NCI-H1105 (cell line): ENCODE measurements around the gene STMN1.
"Not testable (repeated sequence)": the region's sequence is repeated elsewhere in the genome, so short reads cannot be mapped to it uniquely, and the experiment has no call there.

ENCODE experiments used
- DNase-seq: peaks from one replicate; lab custom pipeline; 2025; lab: John Stamatoyannopoulos, UW

The STMN1 gene

DNA sequence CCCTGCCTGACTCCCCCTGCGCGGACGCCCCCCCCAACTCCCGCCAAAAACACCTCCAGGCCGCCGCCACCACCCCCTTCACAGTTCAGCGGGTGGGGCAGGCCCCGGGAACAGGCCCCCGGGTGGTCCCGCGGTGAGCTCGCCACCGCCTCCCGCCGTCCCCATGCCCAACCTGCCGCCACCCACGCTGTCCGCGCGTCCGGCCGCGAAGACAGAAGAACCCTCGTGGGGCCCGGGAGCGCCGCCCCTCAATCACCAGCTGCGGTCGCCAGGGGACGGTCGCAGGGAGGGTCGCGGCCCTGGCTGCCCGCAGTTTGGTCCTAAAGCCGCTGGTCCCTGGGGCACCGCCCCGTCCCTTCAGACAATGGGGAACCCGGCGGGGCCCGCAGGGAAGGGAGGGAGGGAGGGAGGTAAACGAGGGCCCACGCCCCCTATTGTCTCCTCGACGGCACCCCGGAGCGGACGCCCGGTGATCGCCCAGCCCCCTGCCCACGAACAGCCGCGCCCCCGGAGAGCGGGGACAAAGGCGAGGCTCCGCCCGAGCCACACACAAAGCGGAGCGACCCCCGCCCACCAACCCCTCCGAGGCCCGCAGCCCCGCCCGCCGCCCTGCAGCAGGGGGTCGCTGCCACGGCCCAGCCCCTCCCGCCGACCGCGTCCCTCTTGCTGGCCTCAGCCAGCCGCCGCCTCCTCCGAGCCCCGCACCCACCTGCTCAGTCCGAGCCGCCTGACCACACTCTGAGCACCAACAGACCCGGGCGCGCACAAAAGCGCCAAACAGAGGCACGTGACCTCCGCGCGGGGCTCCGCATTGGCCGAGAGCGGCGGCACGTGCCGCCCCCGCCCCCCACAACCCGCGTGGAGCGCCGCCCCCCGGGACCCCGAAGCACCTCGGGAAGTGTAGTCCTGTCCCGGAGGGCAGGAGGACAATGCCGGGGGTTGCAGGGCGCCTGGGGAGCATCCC lies at the start of gene STMN1:
STMN1 (minus strand) TSS at position 740 of the 964 bp plus-strand sequence. CDS start 1,743 bp downstream, outside the sequence.
- peak; percentile 97 for DNase-seq

DNA sequence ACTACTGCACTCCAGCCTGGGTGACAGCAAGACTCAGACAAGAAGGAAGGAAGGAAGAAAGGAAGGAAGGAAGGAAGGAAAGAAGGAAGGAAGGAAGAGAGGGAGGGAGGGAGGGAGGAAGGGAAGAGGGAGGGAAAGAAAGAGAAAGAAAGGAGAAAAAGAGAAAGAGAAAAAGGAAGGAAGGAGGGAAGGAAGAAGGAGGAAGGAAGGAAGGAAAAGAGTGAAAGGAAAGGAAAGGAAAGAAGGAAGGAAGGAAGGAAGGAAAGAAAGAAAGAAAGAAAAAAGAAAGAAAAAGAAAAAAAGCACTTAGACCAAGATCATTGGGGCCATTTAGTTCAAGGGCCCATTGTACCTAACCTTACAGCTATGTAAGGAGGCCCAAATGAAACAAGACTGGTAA lies 49.3 kb upstream of the STMN1 start:
- no peak for DNase-seq

DNA sequence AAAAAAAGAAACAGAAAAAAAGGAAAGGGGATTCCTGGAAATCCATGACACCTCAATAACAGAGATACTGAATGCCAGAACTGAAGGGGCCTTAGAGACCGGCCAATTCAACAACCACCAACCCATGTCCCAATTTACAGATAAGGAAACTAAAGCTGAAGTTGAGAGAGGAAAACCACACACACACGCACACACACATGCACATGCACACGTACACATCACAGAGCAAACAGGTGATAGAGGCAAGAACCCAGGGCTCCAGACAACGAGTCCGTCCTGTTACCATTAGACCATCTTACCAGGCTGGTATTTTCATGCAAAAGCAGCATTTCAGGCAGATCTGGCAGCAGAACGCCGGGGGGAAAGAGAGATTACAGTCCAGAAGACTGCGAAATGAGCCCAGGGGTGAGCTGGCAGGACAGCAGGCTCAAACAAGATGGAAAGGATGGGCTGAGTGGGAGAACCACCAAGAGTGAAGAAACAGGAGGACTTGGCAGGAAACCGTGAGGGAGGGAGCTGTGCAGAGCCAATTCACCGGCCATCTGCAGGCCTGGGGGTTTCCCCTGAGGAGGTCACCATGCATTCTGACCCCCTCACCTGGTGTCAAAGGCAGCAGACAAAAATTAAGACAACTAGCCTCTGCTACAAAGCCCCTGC lies 48.2 kb upstream of the STMN1 start:
- no peak for DNase-seq

DNA sequence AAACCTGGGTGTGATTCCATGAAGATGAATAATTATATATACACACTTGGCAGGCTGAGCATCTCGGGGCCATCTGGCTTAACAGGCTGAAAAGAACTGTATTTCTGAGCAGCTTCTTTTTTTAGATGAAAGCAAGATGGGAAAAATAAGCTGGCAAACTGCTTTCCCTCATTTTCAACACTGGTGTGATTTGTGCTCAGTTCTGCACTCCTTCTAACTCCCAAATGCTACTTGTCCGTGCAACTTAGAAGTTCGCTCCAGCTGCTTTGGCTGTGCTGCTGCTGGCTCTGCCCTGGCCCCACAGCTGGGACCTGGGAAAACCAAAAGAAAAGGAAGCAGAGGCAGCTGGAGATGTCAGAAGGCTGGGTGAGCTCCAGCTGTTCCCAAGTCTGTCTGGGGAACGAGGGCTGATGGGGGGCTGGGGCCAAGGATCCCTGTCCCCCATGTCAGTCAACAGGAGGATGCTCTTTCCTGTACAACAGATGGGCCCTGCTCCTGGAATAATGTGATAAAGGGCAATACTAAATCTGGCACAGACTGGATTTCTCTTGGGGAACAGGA lies 46.7 kb upstream of the STMN1 start:
- DNase-seq: no peak

DNA sequence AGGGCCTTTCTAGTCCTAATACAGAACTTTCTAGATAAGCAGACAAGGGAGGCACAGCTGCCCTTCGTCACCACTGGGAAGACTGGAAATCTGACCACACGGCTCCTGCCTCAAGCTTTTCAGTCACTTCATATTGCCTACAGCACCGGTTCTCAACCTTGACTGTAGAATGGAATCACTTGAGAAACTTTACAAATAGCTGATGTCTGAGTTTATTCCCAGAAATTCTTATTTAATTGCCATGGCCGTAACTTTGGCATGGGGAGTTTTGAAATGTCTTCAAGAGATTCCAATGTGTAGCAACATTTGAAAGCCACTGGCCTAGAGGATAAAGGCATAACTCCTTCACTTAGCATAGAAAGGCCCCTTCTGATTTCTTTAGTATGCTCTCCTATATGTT lies 42.4 kb upstream of the STMN1 start:
- DNase-seq: no peak

DNA sequence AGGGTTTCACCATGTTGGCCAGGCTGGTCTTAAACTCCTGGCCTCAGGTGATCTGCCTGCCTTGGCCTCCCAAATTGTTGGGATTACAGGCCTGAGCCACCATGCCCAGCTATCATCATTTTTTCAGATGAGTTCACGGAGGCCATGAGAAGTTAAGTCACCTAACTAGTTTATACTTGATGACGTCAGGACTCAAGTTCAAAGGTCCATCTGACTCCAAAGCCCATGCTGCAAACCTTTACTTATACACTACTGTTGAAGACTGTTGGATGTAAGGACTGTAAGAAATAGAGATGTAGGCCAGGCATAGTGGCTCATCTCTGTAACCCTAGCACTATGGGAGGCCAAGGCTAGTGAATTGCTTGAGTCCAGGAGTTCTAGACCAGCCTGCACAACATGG lies 40.8 kb upstream of the STMN1 start:
- DNase-seq: no peak

DNA sequence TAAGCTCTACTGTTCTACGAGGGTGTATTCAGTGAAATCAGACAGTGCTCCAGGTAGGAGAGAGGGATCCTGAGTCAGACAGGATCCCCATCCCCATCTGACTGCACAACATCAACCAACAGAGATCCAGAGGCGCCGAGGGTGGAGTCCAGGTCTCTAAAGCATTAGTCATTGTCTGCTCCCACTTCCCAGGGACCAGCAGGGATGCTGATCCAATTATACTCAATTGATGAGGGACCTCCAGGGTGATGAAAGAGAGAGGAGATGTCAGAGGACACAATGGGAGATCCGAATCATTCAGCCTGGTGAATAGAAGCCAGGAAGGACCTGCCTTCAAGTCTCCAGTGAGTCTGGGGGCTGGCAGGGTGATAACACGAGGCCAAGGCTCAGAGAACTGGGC lies 39.5 kb upstream of the STMN1 start:
- DNase-seq: no peak

DNA sequence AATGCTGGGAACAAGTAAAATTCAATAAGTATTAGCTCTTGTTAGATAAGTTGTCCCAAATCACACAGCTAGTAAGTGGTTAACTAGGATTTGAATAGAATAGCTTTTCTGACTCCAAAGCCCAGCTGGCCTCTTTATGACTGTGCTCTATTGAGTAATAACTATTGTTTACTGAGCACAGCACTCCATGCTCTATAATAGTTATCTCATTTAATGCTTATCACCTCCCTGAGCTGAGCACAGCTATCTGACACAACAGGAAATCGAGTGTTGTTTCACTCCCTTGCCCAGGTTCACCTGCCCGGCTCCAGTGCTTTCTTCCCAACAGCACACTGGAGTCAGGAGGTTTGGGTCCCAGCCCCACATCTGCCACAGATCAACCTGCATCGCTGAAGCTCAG lies 38.8 kb upstream of the STMN1 start:
- no peak for DNase-seq

DNA sequence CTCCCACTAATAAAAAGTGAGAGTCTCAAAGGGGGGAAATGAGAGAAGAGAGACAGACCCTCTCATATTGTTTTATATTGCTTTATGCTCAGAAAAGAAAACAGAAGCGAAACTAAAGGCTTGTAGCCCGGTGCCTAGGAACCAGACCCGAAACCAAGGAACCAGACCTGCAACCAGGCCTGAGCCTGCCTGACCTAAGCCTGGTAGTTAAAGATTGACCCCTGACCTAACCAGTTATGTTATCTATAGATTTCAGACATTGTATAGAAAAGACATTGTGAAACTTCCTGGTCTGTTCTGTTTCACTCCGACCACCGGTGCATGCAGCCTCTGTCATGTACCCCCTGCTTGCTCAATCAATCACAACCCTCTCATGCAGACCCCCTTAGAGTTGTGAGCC lies 37.3 kb upstream of the STMN1 start:
- DNase-seq: not testable (repeated sequence)

DNA sequence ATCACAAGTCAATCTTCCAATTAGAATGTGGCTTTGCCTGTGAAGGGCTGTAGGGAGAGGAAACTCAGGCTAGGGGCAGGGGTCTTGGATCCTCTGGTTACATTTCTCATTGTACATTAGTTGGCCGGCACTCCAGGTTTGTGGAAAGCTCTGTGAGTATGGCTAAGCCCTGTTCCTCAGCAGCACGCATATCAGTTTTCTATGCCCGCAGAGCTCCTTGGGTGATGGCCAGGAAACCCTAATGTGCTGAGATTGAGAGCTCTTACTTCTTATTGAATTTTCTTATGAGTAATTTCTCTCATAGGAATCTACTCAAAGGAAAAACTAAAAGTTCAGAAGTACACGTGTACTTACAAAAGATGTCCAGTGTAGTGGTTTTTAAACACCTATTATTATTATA lies 30.7 kb upstream of the STMN1 start:
- DNase-seq: no peak

DNA sequence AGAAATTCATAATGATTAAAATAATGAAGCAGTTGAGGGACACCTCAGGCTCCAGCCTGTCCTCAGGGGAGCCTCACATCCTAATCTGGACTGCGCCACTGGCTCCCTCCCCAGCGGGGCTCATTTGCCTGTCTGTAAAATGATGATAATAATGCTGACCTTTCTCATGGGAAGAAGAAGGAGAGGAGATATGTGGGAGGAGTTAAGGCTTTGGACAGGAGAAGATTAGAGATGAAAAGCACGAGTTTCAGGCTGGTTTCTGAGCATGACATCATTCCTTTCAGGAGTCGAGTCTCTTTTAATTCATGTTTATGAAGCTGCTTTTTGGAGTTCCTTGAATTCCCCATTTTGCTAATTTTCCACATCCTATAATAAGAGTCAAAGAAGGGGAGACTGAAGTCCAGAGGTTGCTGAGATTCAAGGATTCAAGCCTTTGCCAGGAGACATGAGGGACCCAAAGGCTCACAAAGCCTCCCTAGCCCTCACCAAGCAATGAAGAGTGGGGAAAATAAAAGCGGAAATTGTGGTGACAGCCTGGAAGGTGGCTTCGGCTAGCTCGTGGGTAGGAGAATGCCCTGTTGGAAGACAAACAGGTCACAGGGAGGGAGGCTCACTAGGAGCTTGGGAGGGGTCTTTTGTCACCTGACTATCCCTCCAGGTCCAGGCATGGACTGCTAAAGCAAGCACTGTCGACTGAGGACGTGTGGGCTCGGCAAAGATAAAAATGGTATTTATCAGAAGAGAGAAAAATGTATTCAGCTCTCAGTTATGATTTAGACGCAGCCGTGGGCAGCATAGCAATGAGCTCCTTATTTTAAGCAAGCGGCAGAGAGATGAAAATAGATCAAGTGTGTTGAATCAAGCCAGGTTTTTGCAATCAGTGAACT lies 27.5 kb upstream of the STMN1 start:
- DNase-seq: no peak

DNA sequence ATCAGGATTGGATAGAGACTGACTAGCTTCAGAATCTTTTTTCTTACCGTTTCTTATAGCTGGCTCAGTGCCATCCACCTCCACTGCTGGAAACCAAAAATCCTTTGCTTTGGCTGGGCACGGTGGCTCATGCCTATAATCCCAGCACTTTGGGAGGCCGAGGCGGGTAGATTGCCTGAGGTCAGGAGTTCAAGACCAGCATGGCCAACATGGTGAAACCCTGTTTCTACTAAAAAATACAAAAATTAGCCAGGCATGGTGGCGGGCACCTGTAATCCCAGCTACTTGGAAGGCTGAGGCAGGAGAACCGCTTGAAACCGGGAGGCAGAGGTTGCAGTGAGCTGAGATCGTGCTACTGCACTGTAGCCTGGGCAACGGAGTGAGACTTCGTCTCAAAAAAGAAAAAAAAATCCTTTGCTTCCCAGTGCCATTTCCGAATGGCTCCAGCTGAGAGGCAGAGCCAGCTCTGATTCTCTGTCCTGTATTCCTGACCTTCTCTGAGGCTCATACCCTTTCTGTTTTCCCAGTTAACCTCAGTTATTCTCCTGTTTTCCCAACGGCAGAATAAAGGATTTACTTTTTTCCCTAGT lies 26.7 kb upstream of the STMN1 start:
- DNase-seq: not testable (repeated sequence)

DNA sequence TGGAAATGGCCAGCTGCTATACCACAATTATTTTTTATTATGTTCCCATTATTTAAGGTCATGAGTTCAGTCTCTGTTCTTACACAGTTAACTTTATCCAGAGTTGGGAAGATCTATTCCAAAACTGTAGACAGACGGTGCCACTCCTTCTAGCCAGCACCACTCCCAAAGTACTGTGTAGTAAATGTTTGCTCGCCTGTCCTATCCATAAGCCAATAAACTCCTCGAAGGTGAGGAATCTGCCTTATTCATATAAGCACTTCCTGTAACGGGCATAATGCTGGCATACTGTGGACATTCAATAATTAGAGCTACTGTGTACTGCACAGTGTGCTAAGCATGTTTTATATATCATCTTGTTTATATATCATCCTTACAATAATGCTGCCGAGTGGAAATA lies 26.1 kb upstream of the STMN1 start:
- DNase-seq: no peak

DNA sequence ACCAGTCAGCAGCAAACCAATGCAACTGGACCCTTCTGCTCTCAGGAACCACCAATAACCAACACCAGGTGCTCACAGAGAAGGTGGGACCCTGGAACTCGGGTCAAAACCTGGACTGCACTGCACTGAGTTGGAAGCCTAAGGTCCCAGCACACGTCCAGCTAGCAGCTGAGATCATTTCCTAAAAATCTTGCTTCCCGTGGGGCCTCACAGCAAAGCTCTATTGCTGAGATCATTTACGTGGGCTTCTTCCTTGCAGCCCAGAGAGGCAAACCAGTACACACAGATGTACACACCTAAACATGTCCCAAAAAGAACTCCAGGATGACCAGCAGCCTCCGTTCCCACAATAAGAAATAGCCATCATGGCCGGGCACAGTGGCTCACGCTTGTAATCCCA lies 22.8 kb upstream of the STMN1 start:
- no peak for DNase-seq

DNA sequence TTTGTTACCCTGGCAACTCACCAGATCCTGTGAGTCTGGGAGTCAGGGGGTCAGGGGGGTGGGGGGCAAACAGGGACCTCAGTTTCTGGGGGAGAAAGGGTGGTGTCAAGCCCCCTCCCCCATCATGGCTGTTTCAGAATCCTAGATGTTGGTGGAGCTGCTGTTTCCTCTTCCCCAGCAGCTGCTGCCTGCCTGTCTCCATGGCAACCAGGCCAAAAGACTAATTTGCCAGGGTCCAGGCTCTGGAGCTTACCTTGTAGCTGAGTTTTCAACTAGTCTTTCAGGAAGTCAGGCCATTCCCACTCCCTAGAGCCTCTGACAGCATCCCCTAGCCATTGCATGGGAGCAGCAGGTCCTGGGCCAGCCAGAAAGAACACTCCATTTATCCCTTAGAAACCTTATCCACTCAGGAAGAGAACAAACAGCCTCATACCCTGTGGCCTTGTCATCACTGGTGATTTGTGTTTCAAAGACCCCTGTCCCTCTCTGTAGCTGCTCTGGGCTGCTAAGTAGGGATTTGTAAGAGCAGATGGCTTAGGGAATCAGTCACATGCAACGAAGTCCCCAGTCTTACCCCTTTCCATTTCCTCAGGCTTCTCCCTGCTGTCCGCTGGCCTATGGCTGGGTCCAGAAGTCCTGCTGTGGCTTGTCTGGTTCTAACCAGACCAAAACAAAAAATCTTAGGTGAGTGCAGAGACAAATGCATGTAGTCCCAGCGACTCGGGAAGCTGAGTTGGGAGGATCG lies 21.5 kb upstream of the STMN1 start:
- peak; percentile 84 for DNase-seq

DNA sequence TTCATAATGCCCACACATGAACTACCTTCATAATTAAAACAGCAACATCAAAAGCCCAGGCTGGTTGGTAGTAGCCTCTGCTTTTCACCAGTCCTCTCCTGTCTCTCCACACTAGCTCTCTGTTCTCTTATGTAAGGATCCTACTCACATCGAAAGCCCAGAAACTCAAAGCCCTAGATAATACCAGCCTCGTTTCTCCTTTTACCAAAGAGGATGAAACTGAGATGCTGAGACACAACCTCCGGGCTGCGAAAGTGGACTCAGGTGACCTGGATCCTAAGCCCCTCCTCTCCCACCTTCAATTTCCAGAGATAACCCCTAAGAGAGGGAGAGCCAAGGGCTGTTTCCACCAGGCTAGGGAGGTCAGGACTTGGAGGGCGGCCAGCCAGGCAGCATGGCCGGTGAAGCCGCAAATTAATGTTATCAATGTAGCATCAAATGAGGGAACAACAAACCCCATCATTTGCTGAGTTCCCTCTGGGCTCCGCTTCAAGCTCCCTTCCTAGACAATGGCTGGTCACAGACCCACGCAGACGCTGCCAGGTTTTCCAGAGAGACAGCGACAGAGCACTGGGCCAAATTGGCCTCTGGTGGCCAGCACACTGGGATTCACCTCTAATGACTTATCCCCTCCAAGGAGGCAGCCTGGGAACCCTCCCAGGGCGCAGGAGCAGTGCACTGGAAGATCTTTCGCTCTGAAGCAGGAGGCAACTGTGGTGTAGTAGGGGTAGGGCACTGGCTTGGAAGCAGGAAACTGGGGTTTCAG lies 20.7 kb upstream of the STMN1 start:
- peak; percentile 65 for DNase-seq

DNA sequence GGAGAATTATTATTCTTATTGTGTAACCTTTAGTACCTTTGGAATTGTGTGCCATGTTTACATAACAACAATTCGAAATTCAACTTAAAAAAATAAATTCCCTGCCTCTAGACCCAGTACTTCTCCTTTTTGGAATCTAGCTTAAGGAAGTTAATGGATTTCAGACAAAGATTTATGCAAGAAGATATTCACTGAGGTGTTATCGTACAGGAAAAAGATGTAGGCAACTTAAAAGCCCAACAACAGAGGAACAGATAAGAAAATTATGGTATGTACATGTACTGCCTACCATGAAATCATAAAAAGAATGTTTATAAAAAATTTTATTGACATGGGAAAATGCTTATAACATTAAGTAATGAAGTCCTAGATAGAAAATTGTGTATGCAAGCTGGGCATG lies 18.2 kb upstream of the STMN1 start:
- DNase-seq: no peak

DNA sequence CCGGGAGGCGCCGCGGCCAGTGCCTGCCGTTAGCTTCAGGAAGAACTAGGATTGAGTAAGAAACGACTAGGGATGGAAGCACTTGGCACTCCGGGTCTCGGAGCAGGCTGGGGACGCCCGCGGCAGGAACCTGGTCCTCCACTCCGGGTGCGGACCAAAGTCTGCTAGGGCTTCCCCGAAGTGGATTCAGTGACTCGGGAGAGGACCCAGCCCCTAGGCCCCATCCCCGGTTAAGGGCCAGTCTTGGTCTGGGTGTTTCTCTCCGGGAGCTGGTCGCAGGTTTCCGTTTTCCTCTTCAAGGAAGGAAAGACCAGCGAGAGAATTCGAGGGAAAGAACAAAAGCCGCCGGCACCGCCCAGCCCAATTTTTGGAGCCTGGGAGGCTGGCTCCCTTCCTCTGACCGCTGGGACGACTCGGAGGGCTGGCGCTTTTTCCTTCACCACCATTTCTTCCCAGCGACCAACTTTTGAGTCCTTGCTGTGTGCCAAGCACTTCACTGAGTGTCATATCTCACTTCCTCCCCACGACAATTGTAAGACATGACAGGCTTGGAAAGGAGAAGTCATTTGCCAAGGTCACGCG lies 16.8 kb upstream of the STMN1 start:
- DNase-seq: no peak

DNA sequence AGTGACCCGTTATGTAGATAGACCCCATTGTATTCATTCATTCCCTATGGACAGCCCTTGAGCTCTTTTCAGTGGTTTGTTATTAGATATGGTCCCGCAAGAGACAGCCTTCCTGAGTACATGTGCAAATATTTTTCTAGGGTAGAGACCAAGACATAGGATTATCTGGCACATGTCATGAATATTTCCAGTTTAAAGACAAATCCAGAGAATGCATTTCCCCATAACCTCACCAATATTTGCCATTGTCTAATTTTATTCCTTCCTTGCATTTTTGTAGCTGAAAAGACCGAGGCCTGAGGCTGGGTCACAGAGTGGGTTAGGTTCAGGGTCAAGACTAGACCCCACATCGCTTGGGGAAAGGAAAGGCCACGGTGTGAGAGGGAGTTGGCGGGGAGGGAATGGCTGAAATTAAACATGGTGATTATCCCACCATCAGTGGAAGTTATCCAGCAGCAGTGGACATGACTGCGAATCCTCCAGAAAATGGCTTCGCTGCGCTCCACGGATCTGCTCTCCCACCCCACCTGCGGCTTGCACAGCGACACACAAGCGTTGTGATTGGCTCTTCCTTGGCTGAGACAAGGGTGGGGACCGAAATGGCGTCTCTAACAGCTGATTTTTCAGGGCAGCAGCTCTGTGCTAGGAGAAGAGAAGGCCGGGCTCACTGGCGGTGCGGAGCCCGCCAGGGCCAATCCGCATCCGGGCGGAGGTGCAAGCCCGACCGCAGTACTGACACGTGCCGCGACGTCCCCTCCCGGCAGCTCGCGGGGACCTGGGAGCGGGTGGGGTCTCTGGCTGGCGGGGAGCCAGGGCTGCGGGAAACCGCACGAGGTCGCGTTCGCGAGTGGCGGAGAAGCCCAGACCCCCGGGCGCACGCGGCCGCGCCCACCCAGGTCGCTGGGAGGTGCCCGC lies 16.1 kb upstream of the STMN1 start:
- peak; percentile 56 for DNase-seq
